HG02571 (cell line): ENCODE results near the gene RABL2B.

Experiments
- ATAC-seq: cut with Tn5 transposase; IDR thresholded peaks from one replicate; pipeline ENCODE4 v1.9.1; 2021; ENCODE audit warnings: mild to moderate bottlenecking, moderate library complexity; ENCODE audit not compliant: unreplicated experiment

The RABL2B gene

GRCh38 chr22:50738649-50739227 is 44.7 kb downstream of the RABL2B start:
- no peak for ATAC-seq

- ATAC-seq, result no peak
These were observed 45.4 kb downstream of the RABL2B start, which contains the start of gene ACR for GRCh38 chr22:50737728-50738648. Gene ACR, plus strand, starts transcription at chr22:50738204. Its CDS starts 32 bp downstream, at chr22:50738236.

DNA sequence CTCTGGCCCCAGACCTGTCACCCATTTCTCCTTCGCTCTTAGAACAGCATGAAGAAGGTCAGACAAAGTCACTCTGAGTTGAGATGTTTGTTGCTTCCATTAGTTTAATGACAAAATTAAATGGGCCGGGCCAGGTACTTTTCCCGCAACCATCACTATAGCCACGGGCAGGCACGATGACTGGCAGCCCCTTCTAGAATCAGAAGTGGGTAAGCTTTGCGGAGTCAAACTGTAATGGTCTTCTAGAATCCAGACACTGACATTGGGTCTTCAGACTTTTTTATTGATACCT is 47.8 kb downstream of the RABL2B start:
- no peak for ATAC-seq

GRCh38 chr22:50734986-50735738 is 48.3 kb downstream of the RABL2B start:
- no peak for ATAC-seq

GRCh38 chr22:50734343-50734771 is 49.1 kb downstream of the RABL2B start:
- ATAC-seq, result no peak

GRCh38 chr22:50733521-50734342 is 49.7 kb downstream of the RABL2B start:
- no peak for ATAC-seq

DNA sequence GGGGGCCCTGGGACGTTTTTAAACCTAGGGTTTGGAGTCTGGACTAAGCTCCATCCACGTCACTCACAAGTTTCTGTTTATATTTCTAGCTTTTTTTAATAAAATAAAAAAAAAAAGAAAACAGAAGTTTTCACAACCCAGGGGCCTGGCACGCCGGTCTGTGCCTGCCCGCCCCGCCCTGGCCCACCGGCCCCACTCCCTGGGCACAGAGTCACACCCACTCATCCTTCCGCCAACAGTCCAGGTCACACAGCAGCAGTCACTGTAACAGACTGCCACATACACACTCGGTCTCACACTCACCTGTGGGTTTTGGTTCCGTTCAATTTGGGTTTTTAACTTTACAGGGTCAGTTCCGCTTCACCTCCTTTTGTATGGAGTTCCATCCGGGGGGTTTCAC is 50.8 kb downstream of the RABL2B start:
- no peak for ATAC-seq

DNA sequence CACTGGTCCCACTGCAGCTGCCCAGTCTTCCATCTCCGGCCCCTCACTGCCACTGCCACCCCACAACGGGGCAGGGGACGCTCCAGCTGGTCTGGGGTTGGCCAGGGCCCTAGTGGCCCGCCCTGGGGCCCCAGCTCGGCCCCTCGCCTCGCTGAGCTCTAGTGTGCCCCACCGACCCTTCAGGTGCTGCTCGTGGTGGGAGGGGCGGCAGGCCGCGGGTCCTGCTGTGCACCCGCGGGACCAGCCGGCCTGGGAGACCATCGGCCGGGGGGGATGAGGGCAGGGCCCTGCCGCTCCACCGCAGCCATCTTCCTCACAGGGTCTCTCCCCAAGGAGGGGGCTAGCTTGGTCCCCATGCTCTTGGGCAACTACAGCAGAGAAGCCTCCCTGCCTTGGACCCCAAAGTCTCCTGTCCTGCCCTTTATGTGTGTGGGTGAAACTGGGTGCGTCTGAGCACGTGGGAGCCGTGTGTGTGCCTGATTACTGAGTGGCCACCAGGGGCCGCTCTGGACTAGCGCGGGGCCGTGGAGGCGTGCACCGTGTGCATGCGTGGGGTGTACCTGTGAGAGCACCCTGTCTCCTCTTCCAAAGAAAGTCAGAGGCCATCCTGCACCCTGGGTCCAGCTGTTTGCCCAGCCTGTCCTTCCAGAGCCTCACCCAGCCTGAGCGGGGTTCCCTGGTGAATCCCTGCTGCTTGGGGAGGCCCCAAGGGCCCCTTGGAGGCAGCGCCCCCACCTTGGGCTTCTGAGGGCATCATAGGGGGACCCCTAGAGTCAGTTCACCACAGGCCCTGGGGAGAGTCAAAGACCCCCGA is 51.4 kb downstream of the RABL2B start:
- no peak for ATAC-seq

GRCh38 chr22:50730941-50731661 is 52.3 kb downstream of the RABL2B start:
- no peak for ATAC-seq

DNA sequence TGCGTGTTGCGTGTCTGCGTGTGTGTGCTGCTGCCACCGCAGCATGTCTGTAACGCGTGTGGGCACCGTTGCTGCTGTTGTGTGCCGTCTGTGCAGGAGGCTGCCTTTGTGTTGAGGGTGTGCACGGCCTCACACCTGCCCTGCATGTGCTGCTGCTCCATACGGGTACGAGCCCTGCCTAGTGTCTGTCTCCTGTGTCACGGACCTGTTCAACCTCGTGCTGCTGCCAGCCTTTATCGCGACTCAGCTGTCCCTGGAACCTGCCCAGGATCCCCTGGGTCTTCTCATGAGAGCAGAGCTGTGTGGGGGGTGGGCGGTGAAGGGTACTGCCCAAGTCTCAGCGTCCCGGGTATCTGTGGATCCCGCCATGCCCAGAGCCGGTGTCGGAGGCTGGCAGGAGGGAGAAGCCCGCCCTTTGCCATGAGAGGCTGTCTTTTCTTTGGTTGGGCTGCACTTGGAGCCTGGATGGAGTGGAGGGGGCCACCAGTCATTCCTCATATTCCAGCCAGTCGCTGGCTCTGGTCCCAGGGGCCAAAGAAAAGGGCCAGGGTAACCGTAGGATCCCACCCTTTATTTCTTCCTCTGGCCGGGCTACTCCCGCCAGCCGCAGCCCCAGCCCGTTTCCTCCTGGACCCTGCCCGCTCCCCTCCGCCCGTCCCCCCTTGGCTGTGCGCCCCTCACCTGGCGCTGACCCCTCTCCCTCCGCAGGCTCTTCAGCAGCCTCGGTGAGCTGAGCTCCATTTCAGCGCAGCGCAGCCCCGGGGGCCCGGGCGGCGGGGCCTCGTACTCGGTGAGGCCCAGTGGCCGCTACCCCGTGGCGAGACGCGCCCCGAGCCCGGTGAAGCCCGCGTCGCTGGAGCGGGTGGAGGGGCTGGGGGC is 53.2 kb downstream of the RABL2B start:
- ATAC-seq, result no peak

DNA sequence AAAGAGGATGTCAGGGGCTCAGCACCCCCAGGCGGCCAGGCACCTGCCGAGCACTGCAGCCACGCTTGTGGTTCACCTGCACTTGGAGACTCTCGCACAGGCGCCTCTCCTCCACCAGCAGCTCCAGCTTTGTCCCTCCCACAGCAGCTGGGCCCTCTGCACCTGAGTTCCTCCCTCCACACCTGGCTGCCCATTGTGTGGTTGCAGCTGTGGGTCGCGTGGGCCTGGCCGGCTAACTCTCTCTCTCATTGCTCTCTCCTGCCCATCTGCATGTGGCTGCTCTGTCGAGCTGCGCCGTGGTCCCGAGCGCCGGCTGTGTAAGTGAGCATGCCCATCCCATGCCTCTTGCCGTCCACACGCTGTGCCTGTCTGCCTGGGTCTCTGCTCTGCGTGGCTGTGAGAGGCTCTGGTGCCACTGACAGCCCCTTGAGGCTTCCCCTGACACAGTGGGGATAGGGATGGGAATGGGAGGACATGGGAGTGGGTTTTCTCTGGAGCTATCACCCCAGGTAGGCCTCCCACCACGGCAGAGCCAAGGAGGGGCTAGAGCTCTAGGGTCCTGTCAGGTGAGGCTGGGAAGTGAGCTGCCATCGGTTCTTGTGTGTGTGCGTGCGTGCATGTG is 53.9 kb downstream of the RABL2B start:
- ATAC-seq, result no peak

- ATAC-seq, result no peak
These were observed 54.9 kb downstream of the RABL2B start for GRCh38 chr22:50728523-50728931.

DNA sequence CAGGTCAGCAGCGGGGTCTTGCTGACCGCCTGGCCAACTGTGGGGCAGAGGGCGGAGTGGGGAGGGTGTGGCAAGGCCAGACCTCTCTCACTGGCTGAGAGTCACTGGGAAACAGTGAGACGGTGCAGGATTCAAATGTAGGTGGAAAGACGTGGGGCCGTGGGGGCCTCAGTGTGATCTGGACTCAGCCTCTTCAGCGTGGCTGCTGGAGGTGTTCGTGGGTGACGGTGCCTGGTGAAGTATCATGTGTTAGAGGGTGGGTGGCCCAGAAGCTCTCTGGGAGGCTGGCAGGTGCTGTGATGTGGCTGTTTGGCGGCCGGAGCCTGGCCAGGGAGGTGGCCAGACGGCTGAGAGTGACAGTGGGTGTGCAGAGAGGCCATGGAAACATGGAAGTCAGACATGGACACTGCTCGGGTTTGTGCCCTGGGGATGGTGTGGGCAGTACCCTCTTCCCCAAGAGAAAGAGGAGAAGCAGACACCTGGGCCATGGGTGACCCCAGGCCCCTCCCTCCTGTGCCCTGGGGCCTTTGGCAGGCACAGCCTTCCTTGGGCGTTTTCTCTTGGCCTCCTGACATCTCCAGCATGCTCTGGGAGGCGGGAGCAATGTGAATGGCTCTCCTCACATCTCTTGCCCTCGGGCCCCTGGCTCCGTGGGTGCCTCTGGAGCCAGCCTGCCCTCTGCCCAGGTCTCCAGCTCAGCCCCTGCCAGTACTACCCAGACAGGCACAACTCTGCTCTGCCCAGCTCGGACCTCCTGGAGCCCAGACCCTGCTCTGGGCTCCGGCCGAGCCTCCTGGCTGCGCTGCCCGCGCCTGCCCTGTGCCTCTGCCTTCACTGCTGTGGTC is 55.5 kb downstream of the RABL2B start:
- no peak for ATAC-seq

DNA sequence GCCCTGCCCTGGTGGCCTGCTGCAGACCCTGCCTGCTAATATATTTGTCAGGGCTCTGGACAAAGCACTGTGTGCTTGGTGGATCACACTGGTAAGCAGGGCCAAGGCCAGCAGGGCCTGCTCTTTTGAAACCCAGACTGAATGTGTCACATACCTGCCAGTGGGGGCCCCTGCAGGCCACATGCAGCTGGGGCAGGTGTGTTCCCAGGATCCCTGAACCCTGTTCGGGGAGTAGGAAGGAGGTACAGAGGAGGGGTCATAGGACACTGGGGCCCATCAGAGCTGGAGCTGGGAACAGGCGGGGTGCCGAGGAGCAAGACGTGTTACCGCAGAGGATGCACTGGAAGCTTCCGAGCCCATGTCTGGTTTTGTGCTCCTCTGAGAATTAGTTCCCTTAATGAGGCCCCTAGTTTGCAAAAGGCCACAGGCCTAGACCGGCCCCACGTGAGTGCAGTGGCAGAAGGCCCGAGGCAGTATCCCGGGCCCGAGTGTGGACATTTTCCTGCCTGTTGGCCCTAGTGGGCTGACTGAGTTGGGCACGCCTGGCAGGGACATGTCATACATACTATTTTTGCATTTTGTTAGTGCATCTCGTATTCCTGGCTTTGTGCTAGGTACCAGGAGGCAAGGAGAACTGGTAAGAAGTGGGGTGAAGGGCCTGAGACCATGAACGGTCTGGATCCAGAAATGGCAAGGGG is 56.6 kb downstream of the RABL2B start:
- no peak for ATAC-seq

DNA sequence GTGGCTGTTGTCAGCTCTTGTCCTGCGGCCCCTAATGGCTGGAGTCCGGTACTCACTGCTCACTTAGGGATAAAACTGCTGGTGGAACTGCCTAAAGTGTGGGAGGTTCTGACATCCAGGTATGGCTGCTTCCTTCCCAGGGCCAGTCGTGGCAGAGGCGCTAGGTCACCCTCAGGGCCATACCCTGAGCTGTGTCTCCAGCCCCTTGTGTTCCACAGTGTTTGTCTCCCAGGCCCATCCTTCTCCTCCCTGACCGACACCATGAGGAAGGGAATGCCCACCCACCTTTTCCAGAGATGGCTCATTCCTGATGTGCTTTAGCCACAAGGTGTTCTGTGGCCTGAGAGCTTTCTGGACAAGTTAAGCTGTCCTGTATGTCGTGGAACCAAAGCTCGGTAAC is 57.8 kb downstream of the RABL2B start:
- ATAC-seq, result no peak

- no peak for ATAC-seq
These were observed 58.8 kb downstream of the RABL2B start for GRCh38 chr22:50724616-50725015.
